ENCODE measurements around the gene SNORC.

Gene SNORC

DNA sequence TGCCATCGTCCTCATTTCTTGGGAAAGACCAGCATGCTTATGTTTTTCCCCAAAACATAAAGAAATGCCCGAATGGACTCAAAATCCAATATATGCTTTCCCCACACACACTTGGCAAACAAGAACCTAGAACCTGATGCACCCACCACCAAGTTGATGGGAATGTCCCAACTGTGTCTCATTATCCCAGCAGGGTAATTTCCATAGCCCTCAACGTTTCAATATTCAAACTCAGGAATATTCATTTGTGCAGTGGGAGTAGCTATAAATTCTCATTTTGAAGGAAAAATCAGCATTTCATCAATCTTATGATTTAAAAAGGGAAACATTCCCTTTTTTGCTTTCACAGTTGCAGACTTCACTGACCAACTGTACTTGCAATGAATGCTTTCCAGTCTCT, 50.7 kb downstream of the SNORC start:
- Histone ChIP-seq H3K4me2 (ENCODE audit: low read length) (no peak overlapping the region), H3K4me1 (ENCODE audit: insufficient read depth, low read length, severe bottlenecking) (no peaks in the 10 kb centered on the region), H3K9me2 (ENCODE audit: low read depth, low read length) (no peaks in the 10 kb centered on the region), H3K4me3 (ENCODE audit: low read depth, low read length, poor library complexity, severe bottlenecking) (no peak overlapping the region), H3K9me3 (ENCODE audit: low read length) (no peaks in the 10 kb centered on the region), H3F3A (ENCODE audit: insufficient read depth, low read length) (no peaks in the 10 kb centered on the region), H3K79me2 (ENCODE audit: insufficient read depth, low read length) (no peaks in the 10 kb centered on the region), H3K27ac (ENCODE audit: low read depth, low read length, poor library complexity, severe bottlenecking) (no peak overlapping the region), H3K36me3 (ENCODE audit: insufficient read depth, low read length) (no peaks in the 10 kb centered on the region), H4K20me1 (ENCODE audit: insufficient read depth, low read length) (no peaks in the 10 kb centered on the region), H2AFZ (ENCODE audit: low read length) (no peak overlapping the region), H3K27me3 (ENCODE audit: insufficient read depth, low read length) (peaks cover 3% of the 10 kb centered on the region), H3K9ac (ENCODE audit: low read length) (no peak overlapping the region)
- no peak for TF ChIP-seq EZH2 (IDR thresholded peaks at IDR 0.05; ENCODE audit: borderline replicate concordance, low read length)
- no peak for TF ChIP-seq CTCF (IDR thresholded peaks at IDR 0.05; ENCODE audit: low read length)

GRCh38 chr2:232924433-232924832, 54.4 kb downstream of the SNORC start:
- H3K27ac ChIP-seq (ENCODE audit: low read depth, low read length, poor library complexity, severe bottlenecking) = no peak overlapping the region
- no peaks in the 10 kb centered on the region for H3K9me3 ChIP-seq (ENCODE audit: low read length)
- H3F3A ChIP-seq (ENCODE audit: insufficient read depth, low read length) = no peaks in the 10 kb centered on the region
- no peak overlapping the region for H3K9ac ChIP-seq (ENCODE audit: low read length)
- no peak overlapping the region for H3K4me3 ChIP-seq (ENCODE audit: low read depth, low read length, poor library complexity, severe bottlenecking)
- no peak overlapping the region for H2AFZ ChIP-seq (ENCODE audit: low read length)
- TF ChIP-seq CTCF (IDR thresholded peaks at IDR 0.05; ENCODE audit: low read length) (no peak), EZH2 (IDR thresholded peaks at IDR 0.05; ENCODE audit: borderline replicate concordance, low read length) (no peak)
- H4K20me1 ChIP-seq (ENCODE audit: insufficient read depth, low read length) = no peaks in the 10 kb centered on the region
- no peaks in the 10 kb centered on the region; the same call in 1 of the 2 replicates for H3K27me3 ChIP-seq (ENCODE audit: insufficient read depth, low read length)
- no peaks in the 10 kb centered on the region for H3K9me2 ChIP-seq (ENCODE audit: low read depth, low read length)
- no peaks in the 10 kb centered on the region for H3K79me2 ChIP-seq (ENCODE audit: insufficient read depth, low read length)
- no peaks in the 10 kb centered on the region for H3K4me1 ChIP-seq (ENCODE audit: insufficient read depth, low read length, severe bottlenecking)
- no peaks in the 10 kb centered on the region for H3K36me3 ChIP-seq (ENCODE audit: insufficient read depth, low read length)
- no peak overlapping the region for H3K4me2 ChIP-seq (ENCODE audit: low read length)

DNA sequence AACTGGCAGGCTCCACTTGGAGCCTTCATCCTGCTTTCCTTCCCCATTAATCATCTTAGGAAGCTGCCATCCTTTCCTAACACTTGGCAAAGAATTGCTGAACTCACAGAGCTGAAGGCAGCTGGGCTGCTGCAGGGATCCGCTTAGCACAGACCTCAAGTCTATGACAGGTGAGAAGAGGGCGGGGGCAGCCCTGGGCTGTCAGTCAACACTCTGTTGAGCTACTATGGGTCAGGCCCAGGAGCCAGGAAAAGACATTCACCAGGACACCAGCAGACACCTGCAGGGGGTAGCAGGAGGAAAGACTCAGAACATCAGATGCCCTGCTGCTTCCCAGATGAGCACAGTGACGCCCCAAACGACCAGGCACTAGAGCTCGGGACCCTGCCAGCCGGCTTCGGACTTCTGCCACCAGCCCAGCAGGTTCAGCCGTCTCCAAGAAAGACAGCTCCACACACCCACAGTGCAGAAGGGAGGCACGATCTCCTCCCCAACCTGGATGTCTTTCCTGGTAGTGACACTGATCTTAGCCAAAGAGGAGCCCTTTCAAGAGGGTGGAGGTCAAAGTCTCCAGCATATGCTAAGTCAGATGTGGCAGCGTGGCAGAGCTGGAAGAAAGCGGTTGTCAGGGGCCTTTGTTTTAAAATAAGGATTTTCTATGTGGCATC, 55.2 kb downstream of the SNORC start:
- Histone ChIP-seq H3K79me2 (ENCODE audit: insufficient read depth, low read length) (no peaks in the 10 kb centered on the region), H3K4me3 (ENCODE audit: low read depth, low read length, poor library complexity, severe bottlenecking) (no peak overlapping the region), H3K27me3 (ENCODE audit: insufficient read depth, low read length) (no peaks in the 10 kb centered on the region; the same call in 1 of the 2 replicates)

More for the DNA sequence above, 55.2 kb downstream of the SNORC start:
- TF ChIP-seq CTCF (IDR thresholded peaks at IDR 0.05; ENCODE audit: low read length) (no peak), EZH2 (IDR thresholded peaks at IDR 0.05; ENCODE audit: borderline replicate concordance, low read length) (no peak)
- Histone ChIP-seq H3K27ac (ENCODE audit: low read depth, low read length, poor library complexity, severe bottlenecking) (no peak overlapping the region), H3F3A (ENCODE audit: insufficient read depth, low read length) (no peaks in the 10 kb centered on the region), H2AFZ (ENCODE audit: low read length) (no peak overlapping the region), H3K36me3 (ENCODE audit: insufficient read depth, low read length) (no peaks in the 10 kb centered on the region), H3K4me2 (ENCODE audit: low read length) (no peak overlapping the region), H3K9me3 (ENCODE audit: low read length) (no peaks in the 10 kb centered on the region), H3K9ac (ENCODE audit: low read length) (no peak overlapping the region), H3K9me2 (ENCODE audit: low read depth, low read length) (no peaks in the 10 kb centered on the region), H4K20me1 (ENCODE audit: insufficient read depth, low read length) (no peaks in the 10 kb centered on the region), H3K4me1 (ENCODE audit: insufficient read depth, low read length, severe bottlenecking) (no peaks in the 10 kb centered on the region)
